Ascending aorta (tissue), 2 donors: Measurements from ENCODE around the gene OR10J5. TPM values are rescaled to one million over a fixed set of nuclear protein-coding genes. Genes with fewer than 3 reads are reported as not detected.
"Not testable (repeated sequence)": the region's sequence is repeated elsewhere in the genome, so short reads cannot be mapped to it uniquely, and the experiment has no call there.

Experiments used
- DNase-seq, 2 donors: peaks; one replicate each; pipeline ENCODE4 v3.0.0-alpha.2; 2019; ENCODE audit warnings: low spot score in 2 of 2
- H3K27ac ChIP-seq, 2 donors: fragments of 200-600 bp; sonication (generic); one replicate each; pipeline ENCODE4 v1.5.1; 2016 to 2017; ENCODE audit warnings: mild to moderate bottlenecking in 1 of 2
- H3K27me3 ChIP-seq: fragments of 200-600 bp; sonication (generic); one replicate; pipeline ENCODE4 v1.5.1; 2017
- H3K36me3 ChIP-seq, 2 donors: fragments of 200-600 bp; sonication (generic); one replicate each; pipeline ENCODE4 v1.5.1; 2016
- H3K4me1 ChIP-seq, 2 donors: fragments of 200-600 bp; sonication (generic); one replicate each; pipeline ENCODE4 v1.5.1; 2016 to 2017; ENCODE audit warnings: mild to moderate bottlenecking in 1 of 2
- H3K4me3 ChIP-seq, 2 donors: fragments of 200-600 bp; sonication (generic); one replicate each; pipeline ENCODE4 v1.5.1; 2016 to 2017; ENCODE audit warnings: mild to moderate bottlenecking in 1 of 2
- H3K9me3 ChIP-seq, 2 donors: fragments of 200-600 bp; sonication (generic); one replicate each; pipeline ENCODE4 v1.5.1; 2016
- CTCF ChIP-seq, 3 experiments: fragments of 200-600 bp in 2 of 3; fragments of 450-650 bp in 1 of 3; sonication (generic) in 2 of 3; IDR thresholded peaks; one replicate each; pipeline ENCODE4 v1.5.1; 2016 to 2019; ENCODE audit warnings: antibody characterized with exemption in 3 of 3, mild to moderate bottlenecking in 1 of 3, moderate library complexity in 1 of 3
- intact Hi-C: fragments of 100-400 bp; cut with DNase I; formaldehyde crosslinking; loops from one replicate; pipeline ENCODE4 v1.15.1; 2023
- total RNA-seq: library from RNA; depleted of rRNA; stranded (reverse); fragments of >200 nt; gene quantifications from one replicate; pipeline ENCODE4 v1.1.0, GENCODE V29; 2016

OR10J5 gene
- total RNA-seq, 1 donor from 2014 or later: not detected

GRCh38 chr1:159532922-159533321 lies 2.9 kb downstream of the OR10J5 start:
- Histone ChIP-seq H3K27me3 (no peaks in the 10 kb centered on the region), H3K9me3 (peaks cover 0 to under 1% of the 10 kb centered on the region in 2 donors), H3K36me3 (no peaks in the 10 kb centered on the region), H3K4me1 (no peaks in the 10 kb centered on the region), H3K27ac (no peak overlapping the region), H3K4me3 (no peak overlapping the region)
- TF ChIP-seq CTCF (IDR thresholded peaks at IDR 0.05): no peak
- no peak for DNase-seq
- intact Hi-C loops: no loop called here

GRCh38 chr1:159524792-159525191 lies 11.0 kb downstream of the OR10J5 start:
- intact Hi-C loops, H3K4me3 ChIP-seq, H3K36me3 ChIP-seq, H3K27ac ChIP-seq, DNase-seq, H3K27me3 ChIP-seq, H3K9me3 ChIP-seq, H3K4me1 ChIP-seq: not testable (repeated sequence)

DNA sequence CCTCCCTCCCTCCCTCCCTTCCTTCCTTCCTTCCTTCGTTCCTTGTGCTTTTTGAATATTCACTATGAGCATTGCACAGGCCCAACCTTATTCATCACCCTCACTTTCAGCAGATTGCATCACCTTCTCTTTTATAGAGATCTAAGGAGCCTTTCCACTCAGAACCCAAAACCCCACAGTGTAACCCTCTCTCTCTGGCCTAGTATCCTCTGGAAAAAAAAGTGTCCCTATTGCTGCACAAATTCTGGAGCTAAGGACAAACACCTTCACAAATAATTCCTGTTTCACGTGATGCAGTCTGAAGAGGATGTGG lies 25.6 kb downstream of the OR10J5 start:
- Histone ChIP-seq H3K36me3 (no peaks in the 10 kb centered on the region), H3K4me3 (no peak overlapping the region), H3K9me3 (peaks cover 0 to 8% of the 10 kb centered on the region in 2 donors), H3K27ac (no peak overlapping the region), H3K27me3 (no peaks in the 10 kb centered on the region), H3K4me1 (no peaks in the 10 kb centered on the region)
- DNase-seq: no peak
- intact Hi-C loops: no loop called here
- no peak for TF ChIP-seq CTCF (IDR thresholded peaks at IDR 0.05)

DNA sequence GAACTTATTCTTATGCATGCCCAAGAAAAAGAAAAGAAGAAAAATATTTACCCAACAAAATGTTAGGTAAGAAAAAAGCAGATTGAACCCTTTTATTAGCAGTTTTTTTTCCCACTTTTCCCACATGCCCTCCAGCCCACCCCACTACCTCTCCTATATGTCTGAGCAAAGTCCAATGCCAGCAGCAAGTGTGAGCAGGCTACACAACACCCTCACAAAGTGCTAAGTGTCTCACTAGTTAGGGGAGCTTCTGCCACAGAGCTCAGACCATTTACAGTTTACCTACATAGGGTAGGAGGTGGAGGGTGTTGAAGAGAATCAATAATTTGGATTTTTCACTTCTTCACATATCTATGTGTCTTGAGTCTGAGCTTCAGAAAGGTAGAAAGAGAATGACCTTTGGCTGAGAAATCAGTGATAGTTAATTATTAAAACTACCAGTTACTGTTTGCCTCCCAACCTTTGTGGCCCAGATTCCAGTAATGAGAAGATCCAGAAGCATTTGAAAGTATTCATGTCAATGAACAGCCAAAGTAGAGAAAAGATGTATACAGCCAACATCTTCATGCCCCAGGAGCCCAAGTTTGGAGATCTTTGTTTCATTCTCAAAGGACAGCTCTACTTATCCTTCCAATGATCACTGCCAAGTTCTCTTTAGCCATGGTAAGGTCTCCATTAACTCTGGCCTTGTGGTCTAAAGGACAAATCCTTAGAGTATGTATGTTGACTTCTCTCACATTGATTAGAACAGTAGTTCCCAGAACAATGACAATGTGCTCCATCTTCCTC lies 26.2 kb downstream of the OR10J5 start:
- H3K4me1 ChIP-seq: no peaks in the 10 kb centered on the region
- intact Hi-C loops: no loop called here
- no peaks in the 10 kb centered on the region for H3K36me3 ChIP-seq

DNA sequence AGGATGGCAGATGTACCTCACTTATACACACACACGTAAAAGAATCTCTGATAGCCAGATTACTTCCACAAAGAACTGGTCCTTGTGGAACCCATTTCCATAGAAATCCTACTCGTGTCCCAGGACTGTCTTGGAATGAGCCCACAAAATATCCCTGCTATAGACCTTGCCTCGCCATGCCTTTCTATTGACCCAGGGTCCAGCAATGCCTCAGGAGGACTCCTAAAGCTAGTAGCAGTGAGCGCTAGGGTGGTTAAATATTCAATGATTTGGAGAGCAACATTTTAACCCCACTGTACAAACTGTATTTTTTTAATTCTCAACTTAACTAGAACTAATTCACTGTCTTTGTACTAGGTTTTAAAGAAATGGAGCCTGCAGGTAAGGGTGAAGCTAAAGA lies 26.9 kb downstream of the OR10J5 start:
- Histone ChIP-seq H3K36me3 (no peaks in the 10 kb centered on the region), H3K9me3 (peaks cover 0 to 8% of the 10 kb centered on the region in 2 donors), H3K27me3 (no peaks in the 10 kb centered on the region), H3K4me3 (no peak overlapping the region), H3K27ac (no peak overlapping the region), H3K4me1 (no peaks in the 10 kb centered on the region)
- DNase-seq: no peak
- intact Hi-C loops: no loop called here
- no peak for TF ChIP-seq CTCF (IDR thresholded peaks at IDR 0.05)

More for the DNA sequence above, 26.2 kb downstream of the OR10J5 start:
- peaks cover 0 to 8% of the 10 kb centered on the region in 2 donors for H3K9me3 ChIP-seq
- no peak for TF ChIP-seq CTCF (IDR thresholded peaks at IDR 0.05)
- no peak overlapping the region for H3K27ac ChIP-seq
- H3K27me3 ChIP-seq: no peaks in the 10 kb centered on the region
- DNase-seq: no peak
- no peak overlapping the region for H3K4me3 ChIP-seq

- no peaks in the 10 kb centered on the region for H3K4me1 ChIP-seq
- intact Hi-C loops: no loop called here
- H3K27ac ChIP-seq: no peak overlapping the region
- no peak overlapping the region for H3K4me3 ChIP-seq
- no peaks in the 10 kb centered on the region for H3K27me3 ChIP-seq
- no peak for TF ChIP-seq CTCF (IDR thresholded peaks at IDR 0.05)
- H3K9me3 ChIP-seq: peaks cover 0 to 8% of the 10 kb centered on the region in 2 donors
- DNase-seq: no peak
- H3K36me3 ChIP-seq: no peaks in the 10 kb centered on the region
Measured at GRCh38 chr1:159505676-159506075, 30.1 kb downstream of the OR10J5 start.
